Subcutaneous preadipocyte (primary cell): Measurements from ENCODE around the gene ADAM20. TPM values are rescaled to one million over a fixed set of nuclear protein-coding genes. Genes with fewer than 3 reads are reported as not detected.

Experiments used
- small RNA-seq: library from RNA; depleted of rRNA; stranded (forward); fragments of <200 nt; gene quantifications from one replicate; pipeline ENCODE3, GENCODE V24; 2012
- total RNA-seq: library from RNA; depleted of rRNA; stranded (reverse); fragments of >200 nt; gene quantifications from 2 replicates; pipeline ENCODE4 v1.2.3, GENCODE V29; 2012

Gene ADAM20
- 0.78 and 1.1 TPM in 2 replicates for total RNA-seq

DNA sequence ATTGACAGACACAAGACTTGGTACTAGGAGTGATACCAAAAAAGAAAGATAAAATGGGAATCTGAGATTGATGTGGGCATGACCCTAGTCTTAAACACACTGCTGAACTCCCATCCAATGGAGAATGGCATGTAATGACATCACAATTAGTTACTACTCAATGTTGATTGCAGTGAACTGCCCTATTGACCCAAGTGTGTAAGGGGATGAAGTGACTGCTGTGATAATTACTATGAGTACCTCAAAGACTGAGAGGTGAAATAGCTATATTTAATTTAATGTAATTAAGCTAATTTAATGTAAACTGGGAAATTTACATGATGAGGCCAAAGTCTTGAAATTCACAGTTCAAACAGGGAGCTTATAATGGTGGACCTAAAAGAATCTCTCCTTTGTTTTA lies at the start of gene ADAM20:
Gene ADAM20 (minus strand): TSS at position 101 of the 400 bp plus-strand sequence. CDS start 10,247 bp downstream, outside the sequence.

Small RNAs within 50 kb of the gene (small RNA-seq; reads per million reads assigned to genes)
- gene RNU6-659P, result not detected

Other genes starting within 250 kb of the ADAM20 start
- 31.1 and 35.3 TPM in 2 replicates for gene COX16, start 175.3 kb downstream of the ADAM20 start, total RNA-seq
- gene SYNJ2BP, start 117.9 kb downstream of the ADAM20 start, total RNA-seq, result 12.5 and 16.2 TPM in 2 replicates
- 0.37 and 0.39 TPM in 2 replicates for gene ADAM21, start 82.8 kb downstream of the ADAM20 start, total RNA-seq
- gene MED6, start 65.7 kb upstream of the ADAM20 start, total RNA-seq, result 23.1 and 27.2 TPM in 2 replicates
- gene TTC9, start 106.9 kb upstream of the ADAM20 start, total RNA-seq, result under 0.01 TPM in 1 of 2 replicates, not detected in the other